Superior temporal gyrus (tissue), 1 donor: ENCODE measurements around the gene ADAM17.
"Not testable (repeated sequence)": the region's sequence is repeated elsewhere in the genome, so short reads cannot be mapped to it uniquely, and the experiment has no call there.

Experiments used
- DNase-seq: peaks from one replicate; pipeline ENCODE4 v3.0.0-alpha.2; 2016; ENCODE audit errors: extremely low spot score

ADAM17 gene

DNA sequence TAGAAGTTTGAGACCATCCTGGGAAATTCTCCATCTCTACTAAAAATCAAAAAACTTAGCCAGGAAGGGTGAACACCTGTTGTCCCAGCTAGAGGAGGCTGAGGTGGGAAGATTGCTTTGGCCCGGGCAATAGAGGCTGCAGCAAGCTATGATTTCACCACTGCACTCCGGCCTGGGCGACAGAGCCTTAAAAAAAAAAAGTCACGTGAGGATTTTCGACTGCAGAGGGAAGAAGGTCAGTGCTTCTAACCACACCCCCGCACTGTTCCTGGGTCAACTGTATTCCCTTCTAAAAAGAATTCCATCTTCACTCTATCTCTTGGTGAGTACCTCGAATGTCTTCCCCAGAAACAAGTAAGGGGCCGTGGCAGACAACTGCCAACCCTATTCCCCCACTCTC lies 31.3 kb downstream of the ADAM17 start:
- no peak for DNase-seq

DNA sequence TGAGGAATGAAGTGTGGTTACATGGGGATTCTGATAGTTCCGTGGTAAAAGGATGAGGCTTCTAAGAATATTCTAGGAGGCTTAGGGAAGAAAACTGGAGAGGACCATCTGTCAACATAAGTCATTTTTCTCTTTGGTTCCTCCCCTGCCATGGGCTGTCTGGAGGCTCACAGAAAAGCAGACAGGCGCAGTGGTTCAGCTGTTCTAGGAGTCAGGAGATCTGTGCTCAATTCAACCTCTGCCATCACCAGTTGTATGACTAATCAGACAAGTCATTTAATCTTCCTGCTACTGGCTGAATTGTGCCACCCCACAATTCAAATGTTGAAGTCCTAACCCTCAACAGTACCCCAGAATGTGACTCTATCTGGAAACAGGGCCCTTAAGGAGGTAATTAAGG lies 36.4 kb downstream of the ADAM17 start:
- no peak for DNase-seq

DNA sequence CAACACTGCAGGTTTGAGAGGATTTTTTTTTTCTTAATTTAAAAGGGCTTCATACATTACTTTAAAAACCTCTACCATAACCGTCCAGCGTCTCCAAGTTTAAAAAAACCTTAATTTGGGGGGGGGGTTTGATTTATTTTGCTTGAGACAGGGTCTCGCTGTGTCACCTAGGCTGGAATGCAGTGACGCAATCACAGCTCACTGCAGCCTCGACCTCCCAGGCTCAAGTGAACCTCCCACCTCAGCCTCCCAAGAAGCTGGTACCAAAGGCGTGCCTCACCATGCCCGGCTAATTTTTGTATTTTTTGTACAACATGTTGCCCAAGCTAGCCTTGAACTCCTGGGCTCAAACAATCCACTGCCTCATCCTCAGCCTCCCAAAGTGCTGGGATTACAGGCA lies 36.9 kb downstream of the ADAM17 start:
- DNase-seq = no peak

GRCh38 chr2:9518163-9518562 lies 37.5 kb downstream of the ADAM17 start:
- no peak for DNase-seq

DNA sequence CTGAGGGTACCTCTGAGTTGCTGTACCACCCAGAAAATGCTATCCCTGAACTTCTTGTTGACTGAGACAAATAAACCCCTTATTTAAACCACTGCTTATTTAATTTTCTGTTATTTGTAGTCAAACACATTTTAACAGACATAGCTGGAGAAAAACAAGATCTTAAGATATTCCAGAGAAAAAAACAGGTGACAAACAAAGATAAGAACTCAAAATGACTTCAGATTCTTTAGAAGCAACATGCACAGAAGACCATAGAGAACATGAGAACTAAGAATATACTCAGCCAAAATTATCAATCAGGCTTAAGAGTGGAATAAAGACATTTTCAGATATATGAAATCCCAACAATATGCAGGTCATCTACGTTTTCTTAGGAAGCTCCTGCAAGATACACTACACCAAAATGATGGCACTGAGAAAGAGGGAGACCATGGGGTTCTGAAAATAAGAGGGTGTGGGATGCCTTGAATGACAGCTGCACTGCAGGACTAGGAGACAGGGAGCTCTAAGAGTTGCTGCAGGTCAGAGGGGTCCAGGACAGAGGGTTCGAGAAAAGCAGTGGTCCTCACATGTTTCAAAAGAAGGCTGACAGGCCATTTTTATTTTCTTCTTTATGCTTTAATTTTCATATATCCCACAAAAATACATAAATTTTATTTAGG lies 38.4 kb downstream of the ADAM17 start:
- DNase-seq = no peak

DNA sequence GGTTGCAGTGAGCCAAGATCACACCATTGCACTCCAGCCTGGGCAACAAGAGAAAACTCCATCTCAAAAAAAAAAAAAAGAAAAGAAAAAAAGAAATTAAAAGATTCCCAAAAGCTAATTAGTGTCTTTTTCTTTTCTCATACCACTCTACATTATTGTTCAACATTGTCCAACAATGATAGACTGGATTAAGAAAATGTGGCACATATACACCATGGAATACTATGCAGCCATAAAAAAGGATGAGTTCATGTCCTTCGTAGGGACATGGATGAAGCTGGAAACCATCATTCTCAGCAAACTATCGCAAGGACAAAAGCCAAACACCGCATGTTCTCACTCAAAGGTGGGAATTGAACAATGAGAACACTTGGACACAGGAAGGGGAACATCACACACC lies 41.7 kb downstream of the ADAM17 start:
- DNase-seq = not testable (repeated sequence)

DNA sequence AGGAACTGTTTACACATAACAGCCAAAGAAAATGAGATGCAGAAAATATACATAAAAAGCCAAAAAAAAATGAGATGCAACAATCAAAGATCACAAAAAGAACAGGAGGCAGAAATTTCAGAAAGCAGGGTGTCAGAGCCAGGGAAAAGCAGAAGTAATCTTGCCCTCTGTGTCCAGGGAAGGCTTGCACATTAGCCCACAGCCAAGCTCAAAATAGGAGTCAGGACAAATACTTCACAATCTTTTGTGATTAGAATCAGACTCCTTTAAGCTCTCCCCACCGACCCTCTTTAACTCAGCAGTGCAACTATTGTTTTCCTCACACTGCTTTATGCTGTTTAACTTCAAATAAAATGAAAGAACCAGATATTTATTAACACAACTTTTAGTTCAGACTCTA lies 46.7 kb downstream of the ADAM17 start:
- DNase-seq = no peak

DNA sequence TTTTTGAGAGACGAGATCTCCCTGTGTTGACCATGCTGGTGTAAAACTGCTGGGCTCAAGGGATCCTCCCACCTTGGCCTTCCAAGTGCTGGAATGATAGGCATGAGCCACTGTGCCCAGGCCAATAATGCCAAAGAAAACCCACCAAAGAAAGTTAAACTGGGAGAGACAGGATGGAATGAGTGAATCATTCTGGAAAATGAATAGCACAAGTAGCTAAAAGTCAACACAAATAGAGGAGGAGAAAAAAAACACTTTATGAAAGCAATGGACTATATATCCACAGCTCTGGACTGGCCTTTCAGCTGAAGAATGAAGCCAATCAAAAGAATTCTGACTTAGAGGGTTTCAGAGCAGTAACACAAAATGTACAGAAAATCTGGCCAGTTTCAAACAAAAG lies 57.4 kb downstream of the ADAM17 start:
- DNase-seq = no peak

GRCh38 chr2:9497017-9497416 lies 58.6 kb downstream of the ADAM17 start:
- no peak for DNase-seq

GRCh38 chr2:9494081-9494480 lies 61.5 kb downstream of the ADAM17 start:
- no peak for DNase-seq

DNA sequence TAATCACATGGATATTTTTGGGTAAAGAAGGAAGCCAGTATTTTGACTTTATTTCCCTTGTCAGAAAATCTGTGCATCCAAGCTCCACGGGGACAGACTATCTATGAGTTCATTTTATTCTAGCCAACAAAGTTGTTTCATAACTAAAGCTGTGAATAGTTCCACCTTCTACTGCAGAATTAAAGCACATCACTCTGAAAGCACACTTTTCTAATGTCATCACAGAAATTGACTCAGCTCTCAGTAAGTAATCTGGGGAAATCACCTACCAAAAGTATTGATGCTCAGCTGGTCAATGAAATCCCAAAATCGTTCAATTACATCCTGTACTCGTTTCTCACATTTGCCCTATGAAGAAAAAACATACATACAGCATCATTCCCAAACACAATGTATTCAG lies 62.2 kb downstream of the ADAM17 start:
- peak; percentile 65 for DNase-seq

- no peak for DNase-seq
Measured at GRCh38 chr2:9492927-9493326, 62.7 kb downstream of the ADAM17 start.

DNA sequence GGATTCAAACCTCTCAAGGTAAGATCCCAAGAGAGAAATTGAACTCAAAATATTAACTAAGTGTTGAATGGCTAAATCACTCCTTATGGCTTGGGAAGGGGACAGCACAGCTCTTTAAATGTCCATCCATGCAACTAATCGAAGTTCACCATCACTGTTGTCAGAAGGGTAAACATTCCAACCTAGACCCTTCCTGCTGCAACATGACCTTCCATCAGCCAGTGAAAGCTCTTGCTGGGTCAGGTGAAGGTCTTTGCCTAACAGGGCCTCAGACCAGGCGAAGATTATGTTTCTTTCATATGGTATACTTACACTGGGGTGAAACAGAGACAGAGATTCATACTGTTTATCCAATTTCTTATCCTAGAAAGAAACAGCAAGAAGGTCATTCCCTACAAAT lies 64.8 kb downstream of the ADAM17 start:
- DNase-seq = no peak

DNA sequence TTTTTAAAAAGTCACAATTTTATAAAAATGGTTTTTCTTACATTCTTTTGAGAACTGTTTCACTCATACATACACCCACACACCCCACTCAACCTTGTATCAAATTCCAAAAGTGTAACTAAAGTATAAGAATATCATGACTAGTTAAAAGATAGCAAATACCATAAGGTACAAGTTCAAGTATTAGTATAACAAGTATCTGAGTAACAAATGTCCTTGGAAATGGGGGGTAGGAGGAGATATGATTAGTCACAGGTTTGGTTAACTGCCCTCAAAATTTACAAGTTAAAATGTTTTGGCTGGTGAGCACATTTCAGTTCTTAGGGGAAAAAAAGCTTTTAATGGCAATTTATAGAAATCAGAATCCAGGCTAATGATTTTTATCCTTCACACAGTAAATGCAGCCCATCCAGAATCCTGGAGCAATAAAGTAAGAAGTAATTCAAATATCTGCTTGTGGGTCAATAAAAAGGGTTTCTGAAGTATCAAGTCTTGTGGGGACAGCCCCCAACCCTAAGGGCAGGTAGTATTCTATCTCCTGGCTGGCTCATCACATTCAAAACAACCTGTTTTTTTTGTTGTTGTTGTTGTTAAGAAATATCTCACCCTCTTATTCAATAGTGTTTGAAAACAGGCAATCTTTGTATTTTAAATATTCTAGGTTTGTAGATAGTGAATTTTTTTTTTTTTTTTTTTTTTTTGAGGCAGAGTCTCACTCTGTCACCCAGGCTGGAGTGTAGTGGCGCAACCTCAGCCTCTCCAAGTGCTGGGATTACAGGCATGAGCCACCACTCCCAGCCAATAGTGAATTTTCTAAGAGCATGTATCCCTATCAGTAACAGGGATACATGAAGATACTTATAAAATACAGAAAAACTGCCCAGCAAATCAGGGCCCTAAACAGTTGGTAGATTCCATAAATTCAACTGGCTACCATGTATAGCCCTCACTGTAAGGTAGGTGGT lies 66.8 kb downstream of the ADAM17 start:
- no peak for DNase-seq

DNA sequence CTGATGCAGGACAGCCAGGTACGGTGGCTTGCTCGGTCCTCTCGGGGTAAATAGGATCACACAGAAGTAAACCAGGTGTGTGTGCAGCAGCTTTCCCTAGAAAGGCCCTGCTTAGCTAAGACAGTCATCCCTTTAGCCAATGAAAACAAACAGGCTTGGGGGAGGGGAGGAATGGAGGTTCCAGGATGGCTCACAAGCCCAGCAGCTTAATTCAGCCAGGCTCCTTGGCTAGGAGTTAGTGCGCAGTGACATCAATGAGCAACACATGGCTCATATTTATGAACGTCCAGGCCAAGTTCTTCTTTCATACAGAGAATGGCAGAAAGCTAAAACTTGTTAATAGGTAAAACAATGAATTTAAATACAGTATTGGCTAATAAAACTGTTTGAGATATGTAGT lies 71.1 kb downstream of the ADAM17 start:
- DNase-seq = no peak

GRCh38 chr2:9483107-9483506 lies 72.5 kb downstream of the ADAM17 start:
- DNase-seq = no peak

- DNase-seq = no peak
Measured at GRCh38 chr2:9480157-9480556, 75.5 kb downstream of the ADAM17 start.

DNA sequence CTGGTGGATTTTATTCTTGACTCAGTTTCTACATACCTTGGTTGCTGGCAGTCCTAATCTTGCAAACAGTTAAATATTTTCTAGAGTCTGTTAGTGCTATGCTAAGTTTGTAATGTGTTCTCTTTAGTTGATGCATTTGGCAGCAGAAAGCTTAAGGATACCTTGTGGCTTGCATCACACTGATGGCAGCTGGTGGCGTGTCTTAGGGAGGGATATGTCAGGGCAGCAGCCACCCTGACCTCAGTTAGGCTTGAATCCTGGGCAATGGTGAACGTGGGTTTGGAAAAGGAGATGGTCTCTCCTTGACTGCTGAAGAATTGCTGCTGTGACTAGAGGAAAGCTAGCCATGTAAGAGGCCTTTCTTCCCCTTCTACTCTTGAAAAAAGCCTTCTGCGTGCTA lies 77.1 kb downstream of the ADAM17 start:
- peak; percentile 13 for DNase-seq

- DNase-seq = peak; percentile 14
Measured at GRCh38 chr2:9477914-9478313, 77.7 kb downstream of the ADAM17 start.

- peak; percentile 71 for DNase-seq
Measured at GRCh38 chr2:9474361-9475057, 81.1 kb downstream of the ADAM17 start, which contains the start of gene IAH1. TSS of gene IAH1 (plus strand) at chr2:9474551. CDS start at chr2:9474567, 16 bp downstream.

DNA sequence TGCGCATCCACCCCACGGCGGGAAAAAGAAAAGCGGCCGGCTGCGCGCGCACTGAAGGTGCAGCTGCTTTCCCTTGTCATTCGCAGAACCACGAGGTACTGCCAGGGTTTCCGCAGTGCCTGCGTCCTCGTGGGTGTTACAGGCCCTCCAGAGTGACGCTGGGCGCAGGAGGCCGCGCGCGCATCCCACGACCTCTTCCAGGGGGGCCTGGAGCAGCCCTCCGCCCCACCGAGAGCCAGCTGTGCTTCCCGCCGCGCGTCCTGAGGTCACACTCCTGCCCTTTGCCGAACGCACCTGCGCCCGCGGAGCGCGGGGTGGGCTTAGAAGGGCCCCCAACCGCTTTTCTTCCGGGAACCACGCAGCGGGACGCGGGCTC lies 81.7 kb downstream of the ADAM17 start:
- DNase-seq = peak; percentile 58

GRCh38 chr2:9473308-9473984 lies 82.2 kb downstream of the ADAM17 start:
- no peak for DNase-seq
